Panc1 (cell line): Measurements from ENCODE around the gene NKD1. TPM values are rescaled to one million over a fixed set of nuclear protein-coding genes. Genes with fewer than 3 reads are reported as not detected.

Experiments
- ATAC-seq: fragments of 200-7000 bp; cut with Tn5 transposase; 2 replicates; pipeline ENCODE4 v1.9.1; 2020; ENCODE audit warnings: mild to moderate bottlenecking, moderate library complexity
- BruUV-seq: library from RNA; stranded (reverse); fragments of 400-500 nt; replicated peaks from 2 replicates; lab custom pipeline; 2021; lab: Mats Ljungman, UMichigan
- CTCF ChIA-PET: fragments of 300-600 bp; sonication (Branson Sonifier 250); formaldehyde crosslinking; loops from one replicate; lab custom pipeline; 2022; ENCODE audit warnings: antibody characterized with exemption; lab: Charles Lee
- POLR2A ChIA-PET: fragments of 300-600 bp; sonication (Branson Sonifier 250); formaldehyde crosslinking; loops from one replicate; lab custom pipeline; 2022; ENCODE audit warnings: antibody characterized with exemption; lab: Charles Lee
- DNase-seq: peaks from one replicate; pipeline ENCODE4 v3.0.0-alpha.2; 2010; ENCODE audit warnings: low read depth, low spot score
- H3K27ac ChIP-seq: 2 replicates; pipeline ENCODE4 v1.5.1; 2011; ENCODE audit warnings: mild to moderate bottlenecking, low read length, inconsistent platforms
- H3K27me3 ChIP-seq: fragments of 200-500 bp; sonication (Bioruptor generic); 2 replicates; pipeline ENCODE4 v1.6.0; 2014; ENCODE audit warnings: low read length, inconsistent platforms; ENCODE audit not compliant: control insufficient read depth, insufficient read depth
- H3K36me3 ChIP-seq: fragments of 200-500 bp; sonication (Bioruptor generic); 2 replicates; pipeline ENCODE4 v1.5.1; 2014; ENCODE audit warnings: inconsistent platforms, mild to moderate bottlenecking, low read length, moderate library complexity; ENCODE audit not compliant: control insufficient read depth, insufficient read depth
- H3K4me1 ChIP-seq: 2 replicates; pipeline ENCODE4 v1.5.1; 2011; ENCODE audit warnings: inconsistent platforms, mild to moderate bottlenecking, low read length, moderate library complexity; ENCODE audit not compliant: control insufficient read depth, insufficient read depth
- H3K4me3 ChIP-seq, 2 experiments: 2 replicates each; pipeline ENCODE4 v1.5.1; 2011 to 2012; ENCODE audit warnings: low read depth in 2 of 2, low read length in 2 of 2, mild to moderate bottlenecking in 2 of 2, inconsistent platforms in 1 of 2, moderate library complexity in 1 of 2
- H3K9me3 ChIP-seq: fragments of 200-500 bp; sonication (Bioruptor generic); 2 replicates; pipeline ENCODE4 v1.5.1; 2014; ENCODE audit warnings: low read depth, mild to moderate bottlenecking, inconsistent platforms, low read length, moderate library complexity; ENCODE audit not compliant: control insufficient read depth, insufficient read depth
- CTCF ChIP-seq: fragments of 450-650 bp; IDR thresholded peaks from 2 replicates; pipeline ENCODE4 v1.5.1; 2017; ENCODE audit warnings: mild to moderate bottlenecking
- POLR2AphosphoS5 ChIP-seq: IDR thresholded peaks from 2 replicates; pipeline ENCODE4 v1.6.1; 2012; ENCODE audit warnings: mild to moderate bottlenecking, low read depth, low read length, moderate library complexity
- REST ChIP-seq, 2 experiments: IDR thresholded peaks; 2 replicates each; pipeline ENCODE4 v1.6.1; 2011 to 2012; ENCODE audit warnings: low read depth in 2 of 2, control low read depth in 1 of 2, low read length in 1 of 2, mild to moderate bottlenecking in 1 of 2, moderate library complexity in 1 of 2; ENCODE audit not compliant: insufficient read depth in 1 of 2
- SIN3A ChIP-seq: IDR thresholded peaks from 2 replicates; pipeline ENCODE4 v1.6.1; 2012; ENCODE audit warnings: low read depth, mild to moderate bottlenecking, low read length, moderate library complexity, borderline replicate concordance; ENCODE audit not compliant: insufficient read depth
- TCF7L2 ChIP-seq: IDR thresholded peaks from 2 replicates; pipeline ENCODE4 v1.6.1; 2011; ENCODE audit warnings: mild to moderate bottlenecking, low read depth, low read length, inconsistent platforms
- in situ Hi-C: cut with HindIII; loops from 2 replicates; pipeline ENCODE4 v1.10.0; 2016; ENCODE audit warnings: low sequenced_read_pairs, low pct_unique_long_range_greater_than_20kb
- intact Hi-C: fragments of 100-400 bp; cut with micrococcal nuclease; formaldehyde crosslinking; loops from one replicate; pipeline ENCODE4 v1.10.0; 2022; ENCODE audit not compliant: unreplicated experiment
- total RNA-seq: library from RNA; stranded (reverse); gene quantifications from one replicate; pipeline ENCODE4 v1.2.1, GENCODE V29; 2021; ENCODE audit not compliant: unreplicated experiment

Gene NKD1
- total RNA-seq, 1 experiment from 2014 or later, result 0.18 TPM

- ATAC-seq, result no peak
- no peaks in the 10 kb centered on the region for H3K4me1 ChIP-seq
- TF ChIP-seq CTCF (peak; percentile 23; the same call in 1 of the 2 replicates), POLR2AphosphoS5 (no peak), SIN3A (no peak)
- H3K36me3 ChIP-seq, result no peaks in the 10 kb centered on the region
- no peaks in the 10 kb centered on the region for H3K27me3 ChIP-seq
- no TSS peak for BruUV-seq
- in situ Hi-C loops (no loop called here), intact Hi-C loops (loop anchor here (5.0 kb wide), 1 partner anchor 140 kb away; no protein-coding TSS in a partner anchor)
- no peak overlapping the region for H3K27ac ChIP-seq
- no peak overlapping the region for H3K4me3 ChIP-seq
- ChIA-PET POLR2A (no interaction called here), CTCF (interaction anchor here (0.8 to 1.8 kb wide), 2 partner anchors 138 to 139 kb away, joined by 4 to 6 read pairs; no protein-coding TSS in a partner anchor)
- no peaks in the 10 kb centered on the region for H3K9me3 ChIP-seq
- DNase-seq, result no peak
Observed at GRCh38 chr16:50667497-50668367, 119.5 kb downstream of the NKD1 start.

GRCh38 chr16:50668368-50669008 is 120.3 kb downstream of the NKD1 start:
- intact Hi-C loops (loop anchor here (5.0 kb wide), 1 partner anchor 139 kb away; no protein-coding TSS in a partner anchor), in situ Hi-C loops (no loop called here)
- DNase-seq (no peak), ATAC-seq (no peak)
- H3K4me1 ChIP-seq, result no peaks in the 10 kb centered on the region
- H3K36me3 ChIP-seq, result no peaks in the 10 kb centered on the region
- CTCF ChIA-PET, result interaction anchor here (1.8 kb wide), 1 partner anchor 138 kb away, joined by 6 read pairs; no protein-coding TSS in a partner anchor
- no peak for TF ChIP-seq REST (IDR thresholded peaks at IDR 0.05; ENCODE audit: insufficient read depth in 1 of 2, low read depth in 2 of 2, low read length in 1 of 2)
- TF ChIP-seq POLR2AphosphoS5, result no peak
- TF ChIP-seq TCF7L2, result no peak
- no peak for TF ChIP-seq SIN3A
- H3K9me3 ChIP-seq, result no peaks in the 10 kb centered on the region
- POLR2A ChIA-PET, result no interaction called here
- no TSS peak for BruUV-seq
- H3K27me3 ChIP-seq, result no peaks in the 10 kb centered on the region
- H3K27ac ChIP-seq, result no peak overlapping the region
- H3K4me3 ChIP-seq, result no peak overlapping the region
